Neutrophil (primary cell): ENCODE measurements around the gene RHBG.

Experiments
- H3K27ac ChIP-seq: fragments of 200-600 bp; sonication (generic); 2 replicates; pipeline ENCODE4 v1.5.1; 2016; ENCODE audit warnings: mild to moderate bottlenecking, moderate library complexity
- H3K27me3 ChIP-seq: fragments of 200-600 bp; sonication (generic); 2 replicates; pipeline ENCODE4 v1.6.0; 2016; ENCODE audit warnings: mild to moderate bottlenecking
- H3K36me3 ChIP-seq: fragments of 200-600 bp; sonication (generic); 2 replicates; pipeline ENCODE4 v1.5.1; 2017
- H3K4me1 ChIP-seq, 2 experiments: fragments of 200-600 bp in 1 of 2; sonication (generic) in 1 of 2; 1 replicate in 1 of 2; 2 replicates in 1 of 2; pipeline versions ENCODE4 v1.5.1 to v1.6.1; 2013 to 2016; ENCODE audit warnings: low read depth in 1 of 2, low read length in 1 of 2, mild to moderate bottlenecking in 1 of 2, moderate library complexity in 1 of 2; ENCODE audit not compliant: control insufficient read depth in 1 of 2, insufficient read depth in 1 of 2
- H3K4me3 ChIP-seq, 2 experiments: fragments of 200-600 bp in 1 of 2; sonication (generic) in 1 of 2; 1 replicate in 1 of 2; 2 replicates in 1 of 2; pipeline ENCODE4 v1.5.1; 2013 to 2016; ENCODE audit warnings: low read depth in 1 of 2, low read length in 1 of 2, mild to moderate bottlenecking in 1 of 2, moderate library complexity in 1 of 2
- H3K9me3 ChIP-seq: fragments of 200-600 bp; sonication (generic); 2 replicates; pipeline ENCODE4 v1.5.1; 2016
- TF ChIP-seq, protein P1 (sequence below): fragments of 200-600 bp; sonication (generic); IDR thresholded peaks from 2 replicates; pipeline ENCODE4 v1.5.1; 2016; ENCODE audit warnings: antibody characterized with exemption

RHBG gene

DNA sequence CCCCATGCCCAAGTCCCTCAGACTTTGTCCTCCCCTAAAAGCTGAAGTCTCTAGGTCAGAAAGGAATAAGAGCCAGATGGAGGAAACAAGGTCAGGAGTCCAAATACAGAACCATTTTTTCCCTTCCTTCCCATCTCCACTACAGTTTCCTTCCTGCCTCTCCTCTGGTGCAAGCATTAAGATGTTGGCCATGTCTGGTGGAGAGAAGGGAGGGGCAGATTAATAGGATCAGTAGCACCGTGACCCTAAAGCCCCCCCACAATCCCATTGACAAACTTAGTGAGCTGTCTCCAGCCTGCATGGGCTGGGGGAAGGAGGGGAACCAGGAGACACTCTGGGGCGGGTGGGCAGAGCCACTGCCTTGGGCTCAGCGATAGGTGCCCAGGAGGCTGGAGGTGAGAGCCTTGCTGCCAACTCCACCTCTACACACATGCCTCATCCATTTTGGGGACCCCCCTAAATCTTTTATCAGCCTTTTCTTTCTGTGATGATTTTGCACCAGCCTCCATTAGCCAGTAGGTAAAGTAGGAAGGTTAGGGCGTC lies 59.8 kb downstream of the RHBG start:
- Histone ChIP-seq H3K27me3 (peaks cover 100% of the 10 kb centered on the region), H3K4me1 (no peaks in the 10 kb centered on the region), H3K4me3 (no peak overlapping the region), H3K9me3 (no peaks in the 10 kb centered on the region), H3K36me3 (no peaks in the 10 kb centered on the region), H3K27ac (no peak overlapping the region)
- TF ChIP-seq, protein P1, sequence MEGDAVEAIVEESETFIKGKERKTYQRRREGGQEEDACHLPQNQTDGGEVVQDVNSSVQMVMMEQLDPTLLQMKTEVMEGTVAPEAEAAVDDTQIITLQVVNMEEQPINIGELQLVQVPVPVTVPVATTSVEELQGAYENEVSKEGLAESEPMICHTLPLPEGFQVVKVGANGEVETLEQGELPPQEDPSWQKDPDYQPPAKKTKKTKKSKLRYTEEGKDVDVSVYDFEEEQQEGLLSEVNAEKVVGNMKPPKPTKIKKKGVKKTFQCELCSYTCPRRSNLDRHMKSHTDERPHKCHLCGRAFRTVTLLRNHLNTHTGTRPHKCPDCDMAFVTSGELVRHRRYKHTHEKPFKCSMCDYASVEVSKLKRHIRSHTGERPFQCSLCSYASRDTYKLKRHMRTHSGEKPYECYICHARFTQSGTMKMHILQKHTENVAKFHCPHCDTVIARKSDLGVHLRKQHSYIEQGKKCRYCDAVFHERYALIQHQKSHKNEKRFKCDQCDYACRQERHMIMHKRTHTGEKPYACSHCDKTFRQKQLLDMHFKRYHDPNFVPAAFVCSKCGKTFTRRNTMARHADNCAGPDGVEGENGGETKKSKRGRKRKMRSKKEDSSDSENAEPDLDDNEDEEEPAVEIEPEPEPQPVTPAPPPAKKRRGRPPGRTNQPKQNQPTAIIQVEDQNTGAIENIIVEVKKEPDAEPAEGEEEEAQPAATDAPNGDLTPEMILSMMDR, result no peak

GRCh38 chr1:156429313-156430060 lies 60.5 kb downstream of the RHBG start:
- H3K4me1 ChIP-seq, result no peaks in the 10 kb centered on the region

GRCh38 chr1:156430303-156430702 lies 61.3 kb downstream of the RHBG start:
- peaks cover 1 to 3% of the 10 kb centered on the region in 2 experiments for H3K4me1 ChIP-seq
- no peak overlapping the region for H3K4me3 ChIP-seq
- TF ChIP-seq, protein P1, result no peak
- no peaks in the 10 kb centered on the region for H3K36me3 ChIP-seq
- no peak overlapping the region for H3K27ac ChIP-seq
- no peaks in the 10 kb centered on the region for H3K9me3 ChIP-seq
- peaks cover 100% of the 10 kb centered on the region for H3K27me3 ChIP-seq

More at GRCh38 chr1:156429313-156430060, 60.5 kb downstream of the RHBG start:
- Histone ChIP-seq H3K4me3 (no peak overlapping the region), H3K9me3 (no peaks in the 10 kb centered on the region), H3K27ac (no peak overlapping the region), H3K27me3 (peaks cover 100% of the 10 kb centered on the region), H3K36me3 (no peaks in the 10 kb centered on the region)
- TF ChIP-seq, protein P1, result no peak

- Histone ChIP-seq H3K9me3 (no peaks in the 10 kb centered on the region), H3K4me1 (peaks cover 5% of the 10 kb centered on the region in 2 experiments), H3K36me3 (no peaks in the 10 kb centered on the region), H3K27ac (no peak overlapping the region), H3K4me3 (no peak overlapping the region), H3K27me3 (peaks cover 100% of the 10 kb centered on the region)
- TF ChIP-seq, protein P1, result no peak
Observed at GRCh38 chr1:156430866-156431265, 61.9 kb downstream of the RHBG start.

GRCh38 chr1:156431366-156431765 lies 62.4 kb downstream of the RHBG start:
- TF ChIP-seq, protein P1, result no peak
- peaks cover 7 to 9% of the 10 kb centered on the region in 2 experiments for H3K4me1 ChIP-seq
- H3K27ac ChIP-seq, result no peak overlapping the region
- no peaks in the 10 kb centered on the region for H3K9me3 ChIP-seq
- no peak overlapping the region for H3K4me3 ChIP-seq
- H3K36me3 ChIP-seq, result no peaks in the 10 kb centered on the region
- H3K27me3 ChIP-seq, result peaks cover 100% of the 10 kb centered on the region
